ENCODE measurements around the gene NIM1K.
"Not testable (repeated sequence)": the region's sequence is repeated elsewhere in the genome, so short reads cannot be mapped to it uniquely, and the experiment has no call there.

NIM1K gene

DNA sequence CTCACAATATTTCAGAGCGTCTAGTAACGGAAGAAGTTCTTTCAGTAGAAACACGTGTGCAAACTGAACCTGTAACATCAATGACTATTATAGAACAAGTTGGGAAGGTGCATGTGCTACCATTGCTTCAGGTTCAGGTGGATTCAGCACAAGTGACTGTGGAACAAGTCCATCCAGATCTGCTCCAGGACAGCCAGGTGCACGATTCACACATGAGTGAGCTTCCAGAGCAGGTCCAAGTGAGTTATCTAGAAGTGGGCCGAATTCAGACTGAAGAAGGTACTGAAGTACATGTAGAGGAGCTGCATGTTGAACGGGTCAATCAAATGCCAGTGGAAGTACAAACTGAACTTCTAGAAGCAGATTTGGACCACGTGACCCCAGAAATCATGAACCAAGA is 17.4 kb upstream of the NIM1K start:
- DNase-seq (ENCODE audit: insufficient read length, low spot score): no peak
- TF ChIP-seq POLR2AphosphoS5 (IDR thresholded peaks at IDR 0.05; ENCODE audit: low read depth, low read length): no peak
- TF ChIP-seq TAF1 (IDR thresholded peaks at IDR 0.05; ENCODE audit: low read depth, low read length): no peak
- no peak for TF ChIP-seq POU2F2 (IDR thresholded peaks at IDR 0.05; ENCODE audit: low read depth, low read length)
- no peak for TF ChIP-seq PAX5 (IDR thresholded peaks at IDR 0.05; ENCODE audit: insufficient read depth, low read length, severe bottlenecking)
- TF ChIP-seq SPI1 (IDR thresholded peaks at IDR 0.05; ENCODE audit: low read depth, low read length): no peak
- FAIRE-seq: no peak

GRCh38 chr5:43179836-43180235 is 12.2 kb upstream of the NIM1K start:
- FAIRE-seq (no peak), DNase-seq (ENCODE audit: insufficient read length, low spot score) (no peak)
- TF ChIP-seq TAF1 (IDR thresholded peaks at IDR 0.05; ENCODE audit: low read depth, low read length) (no peak), POLR2AphosphoS5 (IDR thresholded peaks at IDR 0.05; ENCODE audit: low read depth, low read length) (no peak), PAX5 (IDR thresholded peaks at IDR 0.05; ENCODE audit: insufficient read depth, low read length, severe bottlenecking) (peak; percentile 51), POU2F2 (IDR thresholded peaks at IDR 0.05; ENCODE audit: low read depth, low read length) (no peak)

GRCh38 chr5:43182421-43182820 is 9.6 kb upstream of the NIM1K start:
- TF ChIP-seq POLR2A (IDR thresholded peaks at IDR 0.05; ENCODE audit: low read depth, low read length) (no peak), TAF1 (IDR thresholded peaks at IDR 0.05; ENCODE audit: low read depth, low read length) (no peak), POU2F2 (IDR thresholded peaks at IDR 0.05; ENCODE audit: low read depth, low read length) (no peak), PAX5 (IDR thresholded peaks at IDR 0.05; ENCODE audit: insufficient read depth, low read length, severe bottlenecking) (no peak), SPI1 (IDR thresholded peaks at IDR 0.05; ENCODE audit: low read depth, low read length) (no peak), POLR2AphosphoS5 (IDR thresholded peaks at IDR 0.05; ENCODE audit: low read depth, low read length) (no peak)
- no peak for FAIRE-seq
- no peak for DNase-seq (ENCODE audit: insufficient read length, low spot score)

DNA sequence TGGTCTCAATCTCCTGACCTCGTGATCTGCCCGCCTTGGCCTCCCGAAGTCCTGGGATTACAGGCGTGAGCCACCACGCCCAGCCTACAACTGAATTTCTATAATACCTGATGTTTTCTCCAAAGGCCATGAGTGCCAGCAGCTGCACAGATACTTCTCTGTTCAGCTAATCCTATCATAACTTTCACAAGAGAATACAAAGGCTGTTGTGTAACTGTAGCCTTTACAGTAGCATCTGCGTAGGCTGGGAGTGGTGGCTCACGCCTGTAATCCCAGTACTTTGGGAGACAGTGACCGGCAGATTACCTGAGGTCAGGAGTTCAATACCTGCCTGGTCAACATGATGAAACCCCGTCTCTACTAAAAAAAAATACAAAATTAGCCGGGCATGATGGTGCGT is 8.9 kb upstream of the NIM1K start:
- not testable (repeated sequence) for DNase-seq (ENCODE audit: insufficient read length, low spot score); FAIRE-seq

DNA sequence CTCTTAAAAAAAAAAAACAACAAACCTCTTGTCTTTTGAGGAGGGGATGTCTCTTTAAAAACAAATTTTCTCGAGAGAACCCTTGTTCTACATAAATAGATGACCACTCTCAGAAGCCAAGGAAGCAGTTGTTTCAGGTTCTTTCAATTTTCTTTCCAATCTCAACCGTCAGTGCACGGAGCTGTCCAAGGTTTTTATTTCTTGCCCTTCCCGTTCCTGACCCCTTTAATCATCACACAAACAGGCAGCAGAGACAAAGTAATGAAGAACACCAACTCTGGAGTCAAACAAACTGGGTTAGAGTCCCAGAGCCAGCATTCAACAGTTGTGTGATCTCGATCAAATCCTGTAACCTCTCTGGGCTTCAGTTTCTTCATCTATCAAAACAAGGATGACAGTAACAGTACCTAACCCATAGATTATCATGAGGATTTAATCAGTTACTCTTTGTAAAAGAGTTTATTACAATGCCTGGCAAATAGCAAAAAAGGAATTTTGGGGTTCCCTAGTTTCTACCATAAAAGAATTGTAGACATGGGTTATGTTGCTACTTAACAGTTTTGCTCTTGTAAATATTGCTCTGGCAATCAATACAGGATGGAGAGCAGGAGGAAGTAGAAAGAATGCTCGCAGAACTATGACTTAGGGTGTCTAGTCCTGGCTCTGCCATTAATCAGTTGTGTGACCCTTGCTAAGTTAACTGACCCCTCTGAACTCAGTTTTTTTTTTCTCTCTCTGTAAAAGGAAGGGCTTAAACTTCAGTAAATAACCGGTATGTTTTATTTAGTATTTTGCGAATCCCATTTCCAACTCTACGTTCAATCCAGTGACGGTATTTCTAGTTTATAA is 1.0 kb upstream of the NIM1K start:
- TF ChIP-seq PAX5 (IDR thresholded peaks at IDR 0.05; ENCODE audit: insufficient read depth, low read length, severe bottlenecking) (no peak), POU2F2 (IDR thresholded peaks at IDR 0.05; ENCODE audit: low read depth, low read length) (no peak), POLR2A (IDR thresholded peaks at IDR 0.05; ENCODE audit: low read depth, low read length) (no peak), TAF1 (IDR thresholded peaks at IDR 0.05; ENCODE audit: low read depth, low read length) (no peak), POLR2AphosphoS5 (IDR thresholded peaks at IDR 0.05; ENCODE audit: low read depth, low read length) (no peak), SPI1 (IDR thresholded peaks at IDR 0.05; ENCODE audit: low read depth, low read length) (no peak)
- no peak for FAIRE-seq
- DNase-seq (ENCODE audit: insufficient read length, low spot score): no peak

DNA sequence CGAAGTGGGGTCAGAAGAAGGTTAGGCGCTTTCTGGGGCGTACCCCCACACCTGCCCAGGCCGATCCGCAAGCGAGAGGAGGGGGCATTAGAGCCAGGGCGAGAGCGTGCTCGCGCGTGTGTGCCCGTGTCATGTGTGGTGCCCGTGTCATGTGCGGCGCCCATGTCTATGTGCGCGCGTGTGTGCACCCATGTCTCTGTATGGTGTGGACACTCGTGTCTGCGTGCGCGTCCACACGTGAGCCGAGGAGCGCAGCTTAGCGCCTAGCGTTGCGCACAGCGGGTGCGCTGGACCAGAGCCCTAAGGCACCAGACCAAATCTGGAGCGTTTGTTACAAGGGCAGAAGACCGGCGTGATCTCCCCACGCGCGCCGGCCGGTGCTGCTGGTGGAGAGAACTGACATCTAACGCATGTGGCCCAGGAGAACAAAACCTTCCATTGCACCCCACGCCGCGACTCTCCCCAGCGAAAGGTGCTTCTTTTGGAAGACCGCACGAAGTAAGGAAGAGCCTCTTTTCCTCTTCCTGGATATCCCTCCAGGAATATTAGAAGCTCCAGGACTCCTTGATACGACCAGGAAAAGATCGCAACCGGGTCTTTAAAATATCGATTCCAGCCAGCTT is 644 bp downstream of the NIM1K start:
- no peak for DNase-seq (ENCODE audit: insufficient read length, low spot score)
- TF ChIP-seq POLR2A (IDR thresholded peaks at IDR 0.05; ENCODE audit: low read depth, low read length) (no peak), TAF1 (IDR thresholded peaks at IDR 0.05; ENCODE audit: low read depth, low read length) (no peak), SPI1 (IDR thresholded peaks at IDR 0.05; ENCODE audit: low read depth, low read length) (no peak), PAX5 (IDR thresholded peaks at IDR 0.05; ENCODE audit: insufficient read depth, low read length, severe bottlenecking) (no peak), POLR2AphosphoS5 (IDR thresholded peaks at IDR 0.05; ENCODE audit: low read depth, low read length) (no peak), POU2F2 (IDR thresholded peaks at IDR 0.05; ENCODE audit: low read depth, low read length) (no peak)
- no peak for FAIRE-seq

DNA sequence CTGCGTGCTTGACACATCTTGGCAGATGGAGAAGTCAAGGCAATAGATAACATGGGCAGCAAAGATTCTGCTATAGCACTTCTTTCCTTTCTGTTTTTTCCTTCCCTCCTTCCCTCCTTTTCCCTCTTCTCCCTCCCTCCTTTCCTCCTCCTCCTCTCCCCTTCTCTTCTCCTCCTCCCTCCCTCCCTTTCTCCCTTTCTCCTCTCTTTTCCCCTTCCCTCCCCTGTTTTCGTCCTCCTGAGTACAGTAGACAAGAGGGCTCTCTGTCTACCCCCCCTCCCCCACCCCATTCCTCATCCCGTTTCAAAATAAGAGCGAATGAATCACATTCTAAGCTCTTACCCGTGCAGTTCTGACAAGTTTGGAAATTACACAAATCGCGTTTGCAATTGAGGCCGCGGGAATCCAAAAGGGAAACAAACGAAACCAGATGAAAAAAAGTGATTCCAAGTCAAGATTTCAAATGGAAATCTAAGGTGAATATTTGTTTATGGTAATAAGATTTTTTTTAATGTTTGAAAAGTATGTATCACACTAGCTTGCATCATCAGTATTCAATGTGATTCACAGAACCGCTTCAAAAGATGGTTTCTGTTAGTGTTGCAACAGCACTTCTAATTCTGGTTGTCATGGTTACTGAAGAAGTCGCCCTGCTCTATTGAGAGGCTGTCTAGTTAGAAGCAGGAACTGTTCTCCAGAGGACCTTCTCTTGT is 1.3 kb downstream of the NIM1K start:
- TF ChIP-seq SPI1 (IDR thresholded peaks at IDR 0.05; ENCODE audit: low read depth, low read length): 0 out of 2 replicates have a peak, but pooled peaks have one; percentile 5
- TF ChIP-seq POLR2A (IDR thresholded peaks at IDR 0.05; ENCODE audit: low read depth, low read length): no peak
- DNase-seq (ENCODE audit: insufficient read length, low spot score) (peak; percentile 50), FAIRE-seq (peak; percentile 61)

- FAIRE-seq: no peak
- TF ChIP-seq POLR2AphosphoS5 (IDR thresholded peaks at IDR 0.05; ENCODE audit: low read depth, low read length) (no peak), TAF1 (IDR thresholded peaks at IDR 0.05; ENCODE audit: low read depth, low read length) (no peak), SPI1 (IDR thresholded peaks at IDR 0.05; ENCODE audit: low read depth, low read length) (no peak), POU2F2 (IDR thresholded peaks at IDR 0.05; ENCODE audit: low read depth, low read length) (no peak), PAX5 (IDR thresholded peaks at IDR 0.05; ENCODE audit: insufficient read depth, low read length, severe bottlenecking) (no peak), POLR2A (IDR thresholded peaks at IDR 0.05; ENCODE audit: low read depth, low read length) (no peak)
Observed at GRCh38 chr5:43193894-43194265, 1.9 kb downstream of the NIM1K start.

GRCh38 chr5:43195670-43196265 is 3.7 kb downstream of the NIM1K start:
- TF ChIP-seq SPI1 (IDR thresholded peaks at IDR 0.05; ENCODE audit: low read depth, low read length) (no peak), POU2F2 (IDR thresholded peaks at IDR 0.05; ENCODE audit: low read depth, low read length) (no peak), POLR2AphosphoS5 (IDR thresholded peaks at IDR 0.05; ENCODE audit: low read depth, low read length) (no peak), POLR2A (IDR thresholded peaks at IDR 0.05; ENCODE audit: low read depth, low read length) (no peak), TAF1 (IDR thresholded peaks at IDR 0.05; ENCODE audit: low read depth, low read length) (no peak), PAX5 (IDR thresholded peaks at IDR 0.05; ENCODE audit: insufficient read depth, low read length, severe bottlenecking) (no peak)
- FAIRE-seq: no peak
- no peak for DNase-seq (ENCODE audit: insufficient read length, low spot score)

More at GRCh38 chr5:43193894-43194265, 1.9 kb downstream of the NIM1K start:
- DNase-seq (ENCODE audit: insufficient read length, low spot score): no peak
